Testis (tissue), 2 donors: ENCODE data around the gene RBM22.

Source experiments
- POLR2A ChIP-seq: fragments of 450-650 bp; IDR thresholded peaks from one replicate; pipeline ENCODE4 v1.6.1; 2017; ENCODE audit warnings: antibody characterized with exemption, mild to moderate bottlenecking, moderate library complexity
- TF ChIP-seq, protein P1 (sequence below), 3 experiments: fragments of 450-650 bp in 2 of 3; fragments of 200-600 bp in 1 of 3; sonication (generic) in 1 of 3; IDR thresholded peaks; one replicate each; pipeline ENCODE4 v1.5.1; 2016 to 2019; ENCODE audit warnings: antibody characterized with exemption in 3 of 3, mild to moderate bottlenecking in 2 of 3, moderate library complexity in 1 of 3

DNA sequence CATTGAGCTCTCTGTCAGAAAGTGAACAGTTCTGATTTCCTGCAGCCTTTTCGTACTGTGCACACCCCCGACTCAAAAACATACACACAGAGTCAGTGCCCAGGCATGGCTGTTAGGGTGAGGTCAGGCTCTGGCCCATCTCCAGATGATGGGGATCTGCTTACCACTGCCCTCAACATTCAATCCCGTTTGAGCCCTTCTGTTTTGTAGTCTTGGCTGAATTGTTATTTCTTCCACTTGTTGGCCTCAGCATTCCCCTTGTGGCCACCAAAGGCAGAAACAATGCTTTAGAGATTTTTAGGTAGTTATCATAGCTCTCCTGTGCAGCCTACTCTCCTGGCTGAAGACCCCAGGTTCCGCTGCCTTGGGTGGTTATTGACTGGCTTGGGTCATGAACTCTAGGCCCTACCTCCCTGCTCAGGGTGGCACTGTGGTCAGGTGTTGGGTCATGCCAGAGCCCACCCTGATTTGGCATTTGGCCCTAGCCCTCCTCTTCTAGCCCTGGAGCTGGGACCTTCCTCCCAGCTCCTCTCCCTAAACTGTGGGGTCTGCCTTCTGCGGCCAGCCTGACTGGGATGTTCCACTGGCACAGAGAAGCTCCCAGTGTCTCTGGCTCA is 47.6 kb downstream of the RBM22 start:
- no peak for TF ChIP-seq POLR2A
- TF ChIP-seq, protein P1, sequence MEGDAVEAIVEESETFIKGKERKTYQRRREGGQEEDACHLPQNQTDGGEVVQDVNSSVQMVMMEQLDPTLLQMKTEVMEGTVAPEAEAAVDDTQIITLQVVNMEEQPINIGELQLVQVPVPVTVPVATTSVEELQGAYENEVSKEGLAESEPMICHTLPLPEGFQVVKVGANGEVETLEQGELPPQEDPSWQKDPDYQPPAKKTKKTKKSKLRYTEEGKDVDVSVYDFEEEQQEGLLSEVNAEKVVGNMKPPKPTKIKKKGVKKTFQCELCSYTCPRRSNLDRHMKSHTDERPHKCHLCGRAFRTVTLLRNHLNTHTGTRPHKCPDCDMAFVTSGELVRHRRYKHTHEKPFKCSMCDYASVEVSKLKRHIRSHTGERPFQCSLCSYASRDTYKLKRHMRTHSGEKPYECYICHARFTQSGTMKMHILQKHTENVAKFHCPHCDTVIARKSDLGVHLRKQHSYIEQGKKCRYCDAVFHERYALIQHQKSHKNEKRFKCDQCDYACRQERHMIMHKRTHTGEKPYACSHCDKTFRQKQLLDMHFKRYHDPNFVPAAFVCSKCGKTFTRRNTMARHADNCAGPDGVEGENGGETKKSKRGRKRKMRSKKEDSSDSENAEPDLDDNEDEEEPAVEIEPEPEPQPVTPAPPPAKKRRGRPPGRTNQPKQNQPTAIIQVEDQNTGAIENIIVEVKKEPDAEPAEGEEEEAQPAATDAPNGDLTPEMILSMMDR (IDR thresholded peaks at IDR 0.05) = peak in 2 of 3 experiments; percentile 12 to 15
